ENCODE data around the gene RRAS2.

The RRAS2 gene

DNA sequence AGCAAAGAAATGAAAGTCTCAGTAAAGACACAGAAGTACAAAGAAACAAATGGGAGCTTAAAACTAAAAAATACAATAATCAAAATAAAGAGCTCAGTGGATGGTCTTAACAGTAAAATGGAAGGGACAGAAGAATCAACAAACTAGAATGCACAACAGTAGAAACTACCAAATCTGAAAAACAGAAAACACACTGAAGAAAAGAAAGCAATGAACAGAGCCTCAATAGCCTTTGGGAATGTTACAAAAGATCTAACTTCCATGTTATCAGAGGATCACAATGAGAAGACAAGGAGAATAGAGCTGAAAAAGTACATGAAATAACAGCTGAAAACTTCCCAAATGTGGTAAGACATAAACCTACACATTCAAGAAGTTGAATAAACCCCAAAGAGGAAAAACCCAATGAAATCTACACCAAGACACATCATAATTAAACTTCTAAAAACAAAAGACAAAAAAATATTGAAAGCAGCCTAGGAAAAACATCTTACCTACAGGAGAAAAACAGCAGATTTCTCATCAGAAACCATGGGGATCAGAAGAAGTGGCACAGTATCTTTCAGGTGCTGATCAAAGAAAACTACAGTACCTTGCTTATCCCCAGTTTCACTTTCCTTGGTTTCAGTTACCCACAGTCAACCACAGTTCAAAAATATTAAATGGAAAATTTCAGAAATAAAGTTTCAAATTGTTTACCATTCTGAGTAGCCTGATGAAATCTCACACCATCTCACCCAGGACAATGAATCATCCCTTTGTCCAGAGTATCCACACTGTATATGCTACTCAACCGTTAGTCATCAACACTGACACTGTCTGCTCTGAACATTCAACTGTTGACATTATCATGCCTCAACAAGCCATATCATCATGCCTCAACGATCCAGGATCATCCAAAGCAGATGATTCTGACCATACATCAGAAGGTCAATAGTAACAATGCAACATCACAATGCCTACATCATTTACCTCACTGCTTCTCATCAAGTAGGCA is 22.2 kb downstream of the RRAS2 start:
- DNase-seq, result peak; percentile 97

DNA sequence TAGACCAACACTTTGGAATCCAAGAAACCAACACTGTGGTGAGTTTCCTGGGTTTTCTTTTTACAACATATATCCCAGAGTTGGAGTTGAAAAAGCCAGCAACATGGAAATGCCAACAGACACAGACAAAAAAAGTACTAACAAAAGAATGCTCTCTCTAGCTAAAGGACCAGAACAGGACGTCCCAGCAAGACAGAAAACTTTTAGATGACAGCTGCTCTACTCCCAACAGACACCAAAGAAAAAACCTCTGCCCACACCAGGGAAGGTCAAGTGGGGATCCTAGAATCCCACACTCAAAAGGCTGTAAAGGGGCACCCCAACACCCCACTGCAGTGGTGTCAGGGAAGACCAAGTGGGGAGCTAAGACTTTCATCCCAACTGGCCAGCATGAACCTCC is 23.3 kb downstream of the RRAS2 start:
- peak; percentile 38 for DNase-seq

DNA sequence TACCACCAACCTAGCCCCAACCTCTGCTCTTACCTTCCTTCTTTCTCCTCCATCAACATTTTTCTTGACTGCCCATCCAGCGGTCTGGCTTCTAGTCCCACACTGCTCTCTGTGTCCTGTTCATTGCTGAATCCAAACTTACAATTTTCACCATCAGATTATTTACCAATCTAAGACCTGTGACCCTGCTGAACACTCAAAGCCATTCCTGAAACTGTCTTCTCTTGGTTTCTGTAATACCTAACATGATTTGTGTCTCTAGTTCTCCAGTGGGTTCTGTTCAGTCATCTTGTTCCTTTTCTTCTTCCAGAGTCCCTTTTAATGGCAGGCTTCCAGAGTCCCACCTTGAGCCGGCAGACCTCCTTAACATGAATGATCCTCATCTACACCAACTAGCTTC is 24.1 kb downstream of the RRAS2 start:
- no peak for DNase-seq

DNA sequence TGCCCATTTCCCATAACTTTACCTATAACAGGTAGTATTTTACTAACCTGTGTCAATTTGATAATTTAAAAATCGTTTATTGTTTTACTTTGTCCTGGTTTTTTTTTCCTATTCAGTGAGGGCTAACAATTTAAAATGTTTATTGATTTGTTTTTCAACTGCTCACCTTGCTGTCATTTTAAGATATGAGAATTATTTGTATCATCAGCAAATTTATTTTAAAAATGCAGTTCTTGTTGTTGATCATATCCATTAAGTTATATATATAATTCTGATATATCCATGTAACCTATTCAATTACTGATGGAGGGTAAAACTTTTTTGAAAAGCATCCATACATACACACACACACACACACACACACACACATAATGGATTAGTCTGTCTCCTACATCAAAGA is 24.8 kb downstream of the RRAS2 start:
- no peak for DNase-seq

DNA sequence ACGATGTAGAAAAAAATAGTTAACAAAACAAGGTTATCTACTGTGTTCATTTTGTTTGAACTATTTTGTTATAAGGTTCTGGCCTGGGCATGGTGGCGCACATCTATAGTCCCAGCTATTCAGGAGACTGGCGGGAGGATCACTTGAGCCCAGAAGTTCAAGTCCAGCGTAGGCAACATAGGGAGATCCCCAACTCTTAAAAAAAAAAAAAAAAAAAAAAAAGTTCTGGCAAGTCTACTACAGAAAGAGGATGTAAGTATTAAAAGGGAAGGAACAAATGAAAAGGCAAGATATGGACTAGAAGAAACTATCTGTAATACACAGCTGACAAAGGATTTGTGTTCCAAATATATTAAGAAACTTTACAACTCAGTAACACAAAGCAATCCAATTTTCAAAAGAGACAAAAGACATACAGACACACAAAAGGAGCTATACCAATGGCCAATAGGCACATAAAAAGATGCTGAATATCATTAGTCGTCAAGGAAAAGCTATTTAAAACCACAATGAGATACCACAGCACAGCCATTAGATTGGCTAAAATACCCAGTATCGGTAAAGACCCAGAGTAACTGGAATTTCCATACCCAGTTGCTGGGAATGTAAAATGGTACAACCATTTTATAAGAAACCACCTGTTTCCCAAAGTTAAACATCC is 27.4 kb downstream of the RRAS2 start:
- DNase-seq, result no peak

DNA sequence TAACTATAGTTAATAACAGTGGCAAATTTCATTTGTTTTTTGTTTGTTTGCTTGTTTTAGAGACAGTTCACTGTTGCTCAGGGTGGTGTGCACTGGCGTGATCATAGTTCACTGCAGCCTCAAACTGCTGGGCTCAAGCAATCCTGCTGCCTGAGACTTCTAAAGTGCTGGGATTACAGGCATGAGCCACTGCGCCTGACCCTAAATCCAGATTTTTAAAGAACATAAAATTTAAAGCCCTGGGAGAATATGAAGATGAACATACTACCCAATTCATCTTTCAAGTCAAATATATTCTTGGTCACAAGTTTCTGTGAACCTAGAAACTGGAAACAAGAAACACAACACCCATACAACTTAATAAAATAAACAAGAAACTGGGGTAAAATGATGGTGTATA is 28.1 kb downstream of the RRAS2 start:
- no peak for DNase-seq

DNA sequence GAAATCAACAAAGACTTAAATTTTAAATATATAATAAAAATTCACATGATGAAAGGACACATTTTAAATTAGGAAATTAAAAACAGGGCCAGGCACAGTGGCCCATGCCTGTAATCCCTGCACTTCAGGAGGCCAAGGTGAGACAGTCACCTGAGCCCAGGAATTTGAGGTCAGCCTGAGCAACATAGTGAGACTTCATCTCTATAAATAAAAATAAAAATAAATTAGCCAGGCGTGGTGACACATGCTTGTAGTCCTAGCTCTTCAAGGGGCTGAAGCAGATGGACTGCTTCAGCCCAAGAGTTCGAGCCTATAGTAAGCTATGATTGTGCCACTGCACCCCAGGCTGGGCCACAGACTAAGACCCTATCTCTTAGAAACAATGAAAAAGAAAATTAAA is 29.3 kb downstream of the RRAS2 start:
- no peak for DNase-seq

DNA sequence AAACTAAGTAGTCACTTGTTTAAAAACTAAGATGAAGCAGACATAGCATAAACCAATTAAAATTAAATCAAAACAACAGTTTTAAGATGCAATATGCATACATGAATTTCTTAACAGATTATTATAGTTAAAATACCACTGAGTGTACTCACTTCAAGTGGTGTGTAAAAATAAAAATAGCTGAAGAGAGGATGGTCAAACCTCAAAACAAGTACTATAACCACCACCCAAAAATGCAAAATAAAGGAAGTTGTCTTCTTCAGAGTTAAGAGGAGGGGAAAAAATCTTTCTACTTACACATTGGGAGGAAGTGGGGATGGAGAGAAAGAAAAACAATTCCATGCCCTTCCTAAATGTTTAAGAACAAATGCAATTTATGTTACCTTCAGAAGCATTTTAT is 31.9 kb downstream of the RRAS2 start:
- peak; percentile 28 for DNase-seq

DNA sequence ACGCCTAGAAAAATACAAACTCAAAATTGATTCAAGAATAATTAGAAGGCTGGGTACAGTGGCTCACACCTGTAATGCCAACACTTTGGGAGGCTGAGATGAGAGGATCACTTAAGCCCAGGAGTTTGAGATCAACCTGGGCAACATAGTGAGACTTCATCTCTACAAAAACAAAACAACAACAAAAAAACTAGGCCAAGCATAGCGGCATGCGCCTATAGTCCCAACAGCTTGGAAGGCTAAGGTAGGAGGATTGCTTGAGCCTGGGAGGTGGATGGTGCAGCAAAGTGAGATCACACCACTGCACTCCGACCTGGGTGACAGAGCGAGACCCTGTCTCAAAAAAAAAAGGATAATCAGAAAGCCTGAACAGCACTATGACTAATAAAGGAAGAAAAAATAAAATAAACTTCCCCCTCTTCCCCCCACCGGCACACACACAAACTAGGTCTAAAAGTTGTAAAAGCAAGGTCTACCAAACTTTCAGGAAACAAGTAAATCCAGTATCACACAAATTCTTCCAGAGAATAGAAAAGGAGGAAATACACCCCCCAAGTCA is 35.8 kb downstream of the RRAS2 start:
- DNase-seq, result no peak

DNA sequence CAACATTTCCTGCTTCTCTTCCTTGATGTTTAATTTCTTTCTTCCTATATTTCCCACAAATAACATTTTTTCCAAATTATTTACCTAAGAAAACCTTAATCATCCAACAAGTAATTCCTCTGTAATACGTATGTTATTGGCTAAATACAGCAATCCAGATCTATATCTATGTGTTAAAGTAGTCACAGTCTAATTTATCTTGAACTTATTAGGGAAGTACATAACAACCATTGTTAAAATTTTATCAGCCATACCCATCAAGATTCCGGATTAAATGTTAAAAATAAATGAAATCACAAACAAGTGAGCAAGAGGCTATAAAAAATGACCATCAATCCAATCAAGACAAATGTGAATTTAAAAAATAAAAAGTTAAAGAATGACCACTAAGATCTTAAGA is 36.5 kb downstream of the RRAS2 start:
- no peak for DNase-seq

DNA sequence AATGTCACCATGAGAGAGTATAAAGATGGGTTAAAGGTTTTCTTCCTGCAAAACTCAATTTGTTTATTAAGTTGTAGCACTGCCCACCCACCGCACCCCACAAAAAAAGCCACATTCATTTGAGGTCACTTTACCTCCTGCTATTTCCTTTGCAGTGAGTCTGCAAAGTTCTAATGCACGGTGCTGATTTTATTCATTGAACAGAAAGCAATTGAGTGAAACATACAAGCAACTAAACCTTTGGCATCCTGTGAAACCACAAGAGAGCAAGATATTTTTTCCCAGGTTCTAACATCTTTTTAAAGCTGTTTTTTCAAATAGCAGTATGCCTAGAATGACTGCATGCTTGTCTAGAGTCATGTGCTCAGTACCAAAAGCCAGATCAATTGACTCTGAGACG is 39.0 kb downstream of the RRAS2 start:
- peak; percentile 62 for DNase-seq

DNA sequence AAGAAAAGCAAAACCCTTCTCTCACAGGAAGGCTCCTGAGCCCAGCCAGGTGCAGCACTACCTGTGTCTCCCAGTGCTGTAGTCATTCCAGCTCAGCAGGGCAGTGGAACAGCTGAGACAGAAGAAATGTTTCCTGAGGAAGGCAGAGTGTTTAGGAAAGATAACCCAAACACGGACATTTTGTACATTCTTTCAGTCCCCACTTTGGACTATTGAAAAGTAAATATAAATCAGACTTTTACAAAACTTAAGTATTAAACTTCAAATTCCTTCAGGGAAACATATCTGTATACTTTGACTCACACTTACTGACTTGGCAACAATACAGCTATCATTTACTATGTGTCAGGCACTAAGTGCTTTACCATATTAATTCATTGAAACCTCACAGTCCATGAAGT is 40.4 kb downstream of the RRAS2 start:
- peak; percentile 38 for DNase-seq

DNA sequence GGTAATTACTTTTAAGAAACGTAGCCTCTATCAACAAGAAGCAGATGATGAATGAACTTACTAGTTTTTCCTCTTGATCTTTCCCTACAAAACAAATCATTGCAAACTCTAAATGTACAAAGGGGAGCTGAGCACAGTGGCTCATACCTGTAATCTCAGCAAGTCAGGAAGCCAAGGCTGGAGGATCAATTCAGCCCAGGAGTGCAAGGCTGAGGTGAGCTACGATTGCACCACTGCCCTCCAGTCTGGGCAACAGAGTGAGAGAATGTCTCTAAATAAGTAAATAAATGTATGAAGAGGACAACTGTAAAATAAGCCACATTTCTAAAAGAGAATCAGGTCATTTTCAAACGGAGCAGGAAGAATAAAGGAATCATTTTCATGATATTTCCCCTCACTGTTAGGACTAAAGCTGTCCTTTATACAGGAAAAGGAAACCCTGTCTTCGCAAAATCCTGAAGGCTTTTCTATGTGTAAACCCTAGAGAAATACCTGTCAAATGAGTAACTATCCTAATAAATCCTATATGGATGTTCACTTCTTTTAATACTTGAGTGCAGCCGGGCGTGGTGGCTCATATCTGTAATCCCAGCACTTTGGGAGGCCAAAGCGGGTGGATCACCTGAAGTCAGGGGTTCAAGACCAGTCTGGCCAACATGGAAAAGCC is 41.2 kb downstream of the RRAS2 start:
- no peak for DNase-seq

DNA sequence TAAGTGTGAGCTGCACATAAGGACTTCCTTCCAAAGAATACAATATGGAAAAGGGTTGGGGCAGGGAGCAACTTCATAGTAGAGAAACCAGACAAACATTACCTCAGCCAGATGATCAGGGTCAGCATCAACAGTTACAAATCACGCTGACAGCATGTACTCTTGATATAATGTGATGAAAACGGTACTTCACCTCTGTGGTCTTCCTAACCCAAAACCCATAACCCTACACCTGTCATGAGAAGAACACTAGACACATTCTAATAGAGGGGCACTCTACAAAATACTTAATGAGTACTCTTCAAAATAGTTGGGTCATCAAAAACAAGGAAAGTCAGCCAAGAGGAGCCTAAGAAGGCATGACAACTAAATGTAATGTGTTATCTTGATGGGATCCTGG is 43.9 kb downstream of the RRAS2 start:
- no peak for DNase-seq

DNA sequence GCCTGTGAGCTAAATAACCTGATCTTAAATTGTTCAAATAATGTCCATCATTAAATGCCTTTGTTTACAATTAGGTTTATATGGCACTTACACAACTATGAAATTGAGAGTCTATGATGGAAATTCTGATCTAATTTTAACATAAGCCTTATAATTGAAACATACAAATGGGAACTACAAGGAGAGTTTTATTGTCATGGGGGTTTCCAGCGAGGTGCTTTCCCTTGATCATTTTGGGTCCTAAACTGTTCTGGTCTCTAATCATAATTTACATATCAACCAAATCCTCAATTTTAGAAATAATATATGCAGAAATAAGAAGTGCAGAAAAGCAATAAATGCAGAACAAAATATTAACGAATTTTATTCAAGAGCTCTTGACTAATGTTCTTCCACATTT is 44.9 kb downstream of the RRAS2 start:
- no peak for DNase-seq

DNA sequence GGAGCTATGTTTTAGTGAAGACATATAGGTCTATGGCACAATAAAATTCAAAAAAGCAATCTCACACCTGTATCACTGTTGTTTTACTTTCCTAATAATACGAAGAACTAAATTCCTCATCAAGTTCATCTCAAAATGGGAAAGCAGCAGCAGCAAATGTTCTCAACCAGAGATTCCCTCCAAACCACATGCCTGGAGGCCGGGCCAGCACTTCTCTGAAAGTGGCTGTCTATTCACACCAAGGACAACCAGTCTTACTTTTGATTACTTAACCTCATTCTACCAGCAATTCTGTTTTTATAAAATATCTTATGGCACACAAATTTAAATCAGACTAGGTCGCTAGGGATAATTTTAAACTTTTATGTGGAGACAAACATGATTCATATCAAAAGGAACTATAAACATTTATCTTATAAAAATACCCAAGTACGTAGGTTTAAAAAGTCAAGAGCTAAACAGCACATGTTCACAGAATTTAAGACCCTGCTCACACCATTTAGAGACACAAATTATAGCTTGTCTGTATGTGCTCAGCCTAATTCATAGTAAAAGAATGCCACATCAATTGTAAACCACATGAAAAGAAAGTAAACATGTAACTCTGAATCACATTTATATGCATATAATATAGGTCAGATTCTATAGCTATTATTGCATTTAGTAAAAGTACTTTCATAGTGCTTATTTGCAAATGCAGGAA is 46.1 kb downstream of the RRAS2 start:
- peak; percentile 66 for DNase-seq

DNA sequence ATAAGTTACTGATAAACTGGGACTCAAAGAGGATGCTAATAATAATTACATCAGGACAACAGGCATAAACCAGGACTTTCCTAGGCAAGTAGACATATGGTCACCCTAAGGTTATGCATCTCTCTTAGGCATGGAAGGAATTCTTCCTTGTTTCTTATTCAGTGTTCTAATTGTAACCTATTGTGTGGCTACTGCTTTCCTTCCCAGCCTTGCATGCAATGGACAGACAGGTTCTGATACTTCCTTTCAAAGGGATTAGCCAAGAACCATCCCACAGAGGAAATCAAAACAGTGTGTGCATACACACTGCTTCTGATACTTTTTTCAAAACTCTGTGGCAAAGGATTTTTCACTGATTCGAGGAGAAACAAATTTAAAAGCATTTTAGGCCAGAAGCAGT is 48.3 kb downstream of the RRAS2 start:
- DNase-seq, result peak; percentile 60

DNA sequence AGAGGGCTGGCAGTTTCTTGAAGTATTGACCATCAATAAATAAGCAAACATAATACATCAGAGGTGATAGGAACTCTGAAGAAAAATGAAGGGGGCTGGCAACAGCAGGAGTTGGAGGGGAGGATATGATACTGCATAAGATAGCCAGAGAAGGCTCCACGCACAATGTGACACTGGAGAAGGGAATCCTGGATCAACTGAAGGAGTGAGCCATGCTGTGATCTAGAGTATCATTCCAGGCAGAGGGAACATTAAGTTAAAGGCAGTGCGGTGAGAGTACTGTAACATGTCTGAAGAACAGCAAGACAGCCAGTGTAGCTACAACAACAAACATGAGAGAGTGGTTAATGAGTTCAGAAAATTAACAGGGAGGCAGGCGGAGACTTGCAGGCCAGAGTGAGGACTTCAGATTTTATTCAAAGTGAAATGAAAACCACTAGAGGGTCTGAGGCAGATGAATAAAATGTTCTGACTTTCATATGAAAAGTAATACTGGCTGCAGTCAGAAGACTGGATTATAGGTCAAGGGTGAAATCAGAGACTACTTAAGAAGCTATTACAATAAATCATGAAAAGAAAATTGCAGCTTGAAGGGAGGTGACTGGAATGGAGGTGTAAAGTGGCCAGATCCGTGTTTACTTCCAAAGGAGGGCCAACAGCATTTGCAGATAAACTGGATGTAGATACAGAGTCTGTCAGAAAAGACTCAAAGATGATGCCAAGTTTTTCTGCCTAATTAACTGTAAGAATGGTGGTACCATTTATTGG is 49.4 kb downstream of the RRAS2 start:
- DNase-seq, result no peak

DNA sequence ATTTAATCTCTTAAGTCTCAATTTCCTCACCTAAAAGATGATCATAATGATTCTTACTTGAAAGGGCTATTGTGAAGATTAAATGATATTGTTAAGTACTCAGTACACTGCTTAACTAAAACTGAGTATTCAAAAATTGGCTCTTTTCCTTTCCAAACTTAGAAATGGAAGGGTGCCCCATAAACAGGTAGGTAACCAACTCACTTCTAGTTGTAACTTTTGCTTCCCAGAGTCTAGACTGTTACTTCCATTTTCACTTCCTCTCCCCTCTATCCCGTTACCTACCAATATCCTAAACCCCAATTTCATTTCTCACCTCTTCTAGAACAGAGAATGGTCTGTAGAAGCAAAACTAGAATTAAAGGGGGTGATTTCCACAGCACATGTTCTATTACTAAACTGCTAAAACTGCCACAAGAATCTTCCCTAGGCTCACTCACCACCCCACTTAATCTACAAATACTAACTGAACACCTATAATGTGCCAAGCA is 50.0 kb downstream of the RRAS2 start:
- no peak for DNase-seq

DNA sequence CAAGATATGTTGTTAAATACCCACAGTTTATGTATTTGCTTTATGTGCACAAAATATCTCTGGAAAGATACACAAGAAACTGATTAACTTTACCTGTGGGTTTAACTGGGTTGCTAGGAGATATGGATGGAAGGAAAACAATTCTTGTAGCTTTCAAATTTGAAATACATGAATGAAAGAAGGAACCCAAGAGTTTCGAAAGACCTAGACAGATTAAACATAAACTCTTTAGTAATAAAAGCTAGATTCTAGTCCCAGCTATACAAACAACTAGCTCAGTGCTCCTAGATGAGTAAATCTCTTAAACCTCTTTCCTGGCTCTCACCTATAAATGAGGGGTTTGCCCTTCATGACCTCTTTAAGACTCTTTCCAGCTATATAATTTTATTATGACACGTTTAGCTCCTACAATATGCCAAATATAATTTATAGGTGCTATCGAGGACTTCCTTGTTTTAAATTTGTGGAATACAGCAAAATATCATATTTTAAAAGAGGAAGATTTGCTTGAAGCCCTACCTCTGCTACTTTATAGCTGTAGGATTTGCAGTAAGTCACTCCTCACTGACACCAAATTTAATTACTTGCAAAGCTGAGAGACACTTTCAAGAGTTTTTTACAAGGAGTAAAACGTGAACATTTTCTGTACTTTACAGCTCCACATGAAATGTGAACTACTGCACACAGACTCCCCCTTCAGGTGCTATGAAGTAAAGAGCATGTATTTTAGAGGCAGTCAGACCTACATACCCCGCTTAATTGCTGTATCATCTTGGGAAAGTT is 50.7 kb downstream of the RRAS2 start:
- DNase-seq, result peak; percentile 53

DNA sequence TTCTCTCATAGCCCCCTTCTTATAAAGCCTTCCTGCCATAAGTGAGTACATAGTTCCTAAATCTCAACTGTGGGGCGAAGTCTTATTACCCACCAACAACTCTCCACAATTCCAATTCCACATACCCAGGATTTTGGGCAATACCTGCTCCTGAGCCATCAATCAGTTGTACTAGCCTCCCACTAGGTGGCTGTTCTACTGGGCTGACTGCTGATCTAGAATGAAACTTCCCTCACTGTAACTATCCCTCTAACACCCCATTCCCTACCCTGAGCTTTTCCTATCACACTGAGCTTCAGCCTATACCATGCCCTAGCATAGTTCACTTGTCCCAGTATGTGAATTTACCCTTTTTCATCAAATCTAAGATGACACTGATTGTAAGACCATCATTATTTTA is 52.5 kb downstream of the RRAS2 start:
- DNase-seq, result no peak

All from fibroblast of skin of scalp (primary cell).